Spleen (tissue), 11 donors: ENCODE data around the gene RLN2. TPM values are rescaled to one million over a fixed set of nuclear protein-coding genes. Genes with fewer than 3 reads are reported as not detected.
A peak's percentile ranks its signal among the peaks of the same experiment; 100 is the strongest.

Experiments used
- DNase-seq: peaks from one replicate; pipeline ENCODE4 v3.0.0-alpha.2; 2020
- H3K27ac ChIP-seq, 8 donors: fragments of 200-600 bp; sonication (generic) in 7 of 8; 1 replicate in 4 of 8; 2 replicates in 4 of 8; pipeline versions ENCODE4 v1.5.0 to v1.8.0; 2016 to 2021; ENCODE audit warnings: inconsistent platforms in 4 of 8, mild to moderate bottlenecking in 4 of 8, moderate library complexity in 1 of 8
- H3K27me3 ChIP-seq, 7 donors: fragments of 200-600 bp; sonication (generic) in 6 of 7; replicated peaks in 1 of 7; 1 replicate in 4 of 7; 2 replicates in 3 of 7; pipeline versions ENCODE4 v1.5.0 to v1.8.0; 2016 to 2021; ENCODE audit warnings: inconsistent platforms in 3 of 7, mild to moderate bottlenecking in 1 of 7
- H3K36me3 ChIP-seq, 6 donors: fragments of 200-600 bp; sonication (generic) in 5 of 6; 1 replicate in 4 of 6; 2 replicates in 2 of 6; pipeline versions ENCODE4 v1.5.0 to v1.8.0; 2016 to 2021; ENCODE audit warnings: inconsistent platforms in 2 of 6
- H3K4me1 ChIP-seq, 6 donors: fragments of 200-600 bp; sonication (generic) in 5 of 6; 1 replicate in 3 of 6; 2 replicates in 3 of 6; pipeline versions ENCODE4 v1.5.0 to v1.8.0; 2016 to 2021; ENCODE audit warnings: inconsistent platforms in 3 of 6
- H3K4me3 ChIP-seq, 8 donors: fragments of 200-600 bp; sonication (generic) in 7 of 8; 1 replicate in 4 of 8; 2 replicates in 4 of 8; pipeline versions ENCODE4 v1.5.0 to v1.8.0; 2016 to 2021; ENCODE audit warnings: inconsistent platforms in 4 of 8, mild to moderate bottlenecking in 4 of 8, moderate library complexity in 2 of 8
- H3K9me3 ChIP-seq, 8 donors: fragments of 200-600 bp; sonication (generic) in 7 of 8; 1 replicate in 4 of 8; 2 replicates in 4 of 8; pipeline versions ENCODE4 v1.5.0 to v1.8.0; 2016 to 2021; ENCODE audit warnings: inconsistent platforms in 4 of 8
- POLR2A ChIP-seq, 3 donors: fragments of 450-650 bp; IDR thresholded peaks; one replicate each; pipeline ENCODE4 v1.5.1; 2017; ENCODE audit warnings: antibody characterized with exemption in 3 of 3, mild to moderate bottlenecking in 1 of 3
- POLR2AphosphoS5 ChIP-seq, 3 donors: sonication (generic); formaldehyde crosslinking; IDR thresholded peaks; one replicate each; pipeline ENCODE4 v1.5.1; 2017; ENCODE audit warnings: antibody characterized with exemption in 3 of 3
- WGBS, 5 donors: extraction: QIAGEN DNeasy Blood & Tissue Kit in 3 of 5; methylation state at CpG; one replicate each; pipeline versions ENCODE4 v1.1.5 to v1.1.7; 2013 to 2018; 5-methylcytosine and 5-hydroxymethylcytosine counted together
- intact Hi-C: fragments of 100-400 bp; cut with DNase I; formaldehyde crosslinking; loops from one replicate; pipeline ENCODE4 v1.15.0; 2023; ENCODE audit warnings: low total_unique reads
- polyA plus RNA-seq, 3 donors: library from polyadenylated mRNA; stranded (reverse); fragments of 200-250 nt; gene quantifications; one replicate each; pipeline ENCODE4 v1.2.1, GENCODE V29; 2013
- small RNA-seq, 4 donors: library from RNA; depleted of rRNA; stranded (forward); fragments of <200 nt; gene quantifications; one replicate each; pipeline ENCODE3, GENCODE V24; 2016
- total RNA-seq, 7 donors: library from RNA; depleted of rRNA in 3 of 7; stranded (reverse); fragments of >200 nt in 3 of 7; fragmentation: NEBNext Ultra II Directional in 4 of 7; extraction: Animal tissue kit (Norgen Biotek cat#: 25700) in 4 of 7; gene quantifications; one replicate each; pipeline versions ENCODE4 v1.1.0 to v1.2.1, GENCODE V29; 2016 to 2021
- TF ChIP-seq, protein P1 (sequence below), 11 experiments: fragments of 200-600 bp in 7 of 11; fragments of 450-650 bp in 4 of 11; sonication (generic) in 4 of 11; IDR thresholded peaks in 8 of 11; conservative IDR thresholded peaks in 3 of 11; 1 replicate in 7 of 11; 2 replicates in 4 of 11; pipeline versions ENCODE4 v1.4.0 to v1.8.0; 2016 to 2021; ENCODE audit warnings: antibody characterized with exemption in 11 of 11, inconsistent platforms in 4 of 11, mild to moderate bottlenecking in 1 of 11
- donor health status: healthy with polysubstance abuse.
- donor health status: DM: no; HTN: no; CAD: no; lungs with moderate emphysema.
- donor health status: DM: no; HTN: no; CAD: no.
- donor health status: Bipolar disorder and iron deficiency.
- donor health status: healthy.
- donor health status: DM: no; HTN: no; CAD: no.
- donor health status: DM: yes; HTN: yes; CAD: no.

RLN2 gene
- total and polyA plus RNA-seq, 10 donors = 0.43 to 2.5 (median 1.0) TPM; not detected in 4

DNA sequence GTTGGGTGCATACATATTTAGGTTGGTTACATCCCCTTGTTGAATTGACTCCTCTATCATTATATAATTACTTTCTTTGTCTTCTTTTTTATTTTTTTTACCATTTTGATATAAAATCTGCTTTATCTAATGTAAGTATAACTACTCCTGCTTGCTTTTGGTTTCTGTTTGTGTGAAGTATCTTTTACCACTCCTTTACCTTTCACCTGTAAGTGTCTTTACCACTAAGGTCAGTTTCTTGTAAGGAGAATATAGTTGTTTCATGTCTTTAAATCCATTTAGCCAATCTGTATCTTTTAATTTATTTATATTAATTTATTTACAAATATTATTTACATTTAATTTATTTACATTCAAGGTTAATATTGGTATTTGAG lies 40.3 kb downstream of the RLN2 start:
- H3K27me3 ChIP-seq = no peaks in the 10 kb centered on the region
- peaks cover 0 to 5% (median 0%) of the 10 kb centered on the region in 6 donors for H3K4me1 ChIP-seq
- no peak for DNase-seq
- no peaks in the 10 kb centered on the region for H3K36me3 ChIP-seq
- H3K4me3 ChIP-seq = no peak overlapping the region
- intact Hi-C loops = no loop called here
- peaks cover 0 to 7% (median 2%) of the 10 kb centered on the region in 8 donors for H3K9me3 ChIP-seq
- TF ChIP-seq POLR2A (IDR thresholded peaks at IDR 0.05) = no peak
- TF ChIP-seq POLR2AphosphoS5 (IDR thresholded peaks at IDR 0.05) = no peak
- TF ChIP-seq, protein P1, sequence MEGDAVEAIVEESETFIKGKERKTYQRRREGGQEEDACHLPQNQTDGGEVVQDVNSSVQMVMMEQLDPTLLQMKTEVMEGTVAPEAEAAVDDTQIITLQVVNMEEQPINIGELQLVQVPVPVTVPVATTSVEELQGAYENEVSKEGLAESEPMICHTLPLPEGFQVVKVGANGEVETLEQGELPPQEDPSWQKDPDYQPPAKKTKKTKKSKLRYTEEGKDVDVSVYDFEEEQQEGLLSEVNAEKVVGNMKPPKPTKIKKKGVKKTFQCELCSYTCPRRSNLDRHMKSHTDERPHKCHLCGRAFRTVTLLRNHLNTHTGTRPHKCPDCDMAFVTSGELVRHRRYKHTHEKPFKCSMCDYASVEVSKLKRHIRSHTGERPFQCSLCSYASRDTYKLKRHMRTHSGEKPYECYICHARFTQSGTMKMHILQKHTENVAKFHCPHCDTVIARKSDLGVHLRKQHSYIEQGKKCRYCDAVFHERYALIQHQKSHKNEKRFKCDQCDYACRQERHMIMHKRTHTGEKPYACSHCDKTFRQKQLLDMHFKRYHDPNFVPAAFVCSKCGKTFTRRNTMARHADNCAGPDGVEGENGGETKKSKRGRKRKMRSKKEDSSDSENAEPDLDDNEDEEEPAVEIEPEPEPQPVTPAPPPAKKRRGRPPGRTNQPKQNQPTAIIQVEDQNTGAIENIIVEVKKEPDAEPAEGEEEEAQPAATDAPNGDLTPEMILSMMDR (IDR thresholded peaks at IDR 0.05 in 8 of 11, conservative IDR thresholded peaks at IDR 0.05 in 3 of 11) = no peak
- H3K27ac ChIP-seq = no peak overlapping the region

DNA sequence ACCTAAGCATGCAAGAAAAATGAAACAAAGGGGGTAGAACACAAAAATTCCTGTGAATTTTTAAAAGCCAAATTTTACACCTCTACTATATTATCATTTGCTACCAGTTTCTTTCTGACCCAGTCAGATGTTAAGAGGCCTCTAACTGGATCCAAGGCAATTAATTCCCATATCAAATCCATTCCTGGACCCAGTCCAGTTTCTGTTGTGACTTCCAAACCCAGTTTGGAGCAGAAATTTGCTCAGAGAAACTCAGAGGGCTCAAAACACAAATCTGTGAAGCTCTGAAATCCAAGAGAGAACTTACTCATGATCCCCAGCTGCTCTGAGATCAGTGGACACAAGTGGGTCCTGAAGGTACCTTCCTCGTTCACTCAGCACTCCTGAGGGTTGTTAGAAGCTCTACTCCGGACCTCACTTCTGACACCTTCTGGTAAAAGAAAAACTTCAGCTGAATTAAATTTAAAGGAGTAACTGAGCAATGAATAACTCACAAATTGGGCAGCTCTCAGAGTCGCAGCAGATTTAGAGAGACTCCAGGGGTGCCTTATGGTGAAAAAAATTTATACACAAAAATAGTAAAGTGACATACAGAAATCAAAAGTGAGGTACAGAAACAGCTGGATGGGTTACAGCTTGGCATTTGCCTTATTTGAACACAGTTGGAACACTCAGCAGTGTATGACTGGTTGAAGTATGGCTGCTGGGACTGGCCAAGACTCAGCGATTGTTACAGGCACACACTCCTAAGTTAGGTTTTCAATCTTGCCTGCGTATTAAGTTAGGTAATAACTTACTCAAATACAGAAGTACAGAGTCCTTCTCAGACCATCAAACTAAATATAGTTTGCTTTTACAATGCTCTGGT lies 40.9 kb downstream of the RLN2 start:
- peaks cover 0 to 10% (median 2%) of the 10 kb centered on the region in 8 donors for H3K9me3 ChIP-seq
- 47 to 59% (median 53%) methylated on average over 5 of the region's 5 CpGs for WGBS, 5 donors
- DNase-seq = no peak
- no peaks in the 10 kb centered on the region for H3K36me3 ChIP-seq
- intact Hi-C loops = no loop called here
- TF ChIP-seq, protein P1 (IDR thresholded peaks at IDR 0.05 in 8 of 11, conservative IDR thresholded peaks at IDR 0.05 in 3 of 11) = peak in 1 of 11 experiments; percentile 13
- no peak for TF ChIP-seq POLR2AphosphoS5 (IDR thresholded peaks at IDR 0.05)
- TF ChIP-seq POLR2A (IDR thresholded peaks at IDR 0.05) = no peak
- H3K4me1 ChIP-seq = no peaks in the 10 kb centered on the region
- no peaks in the 10 kb centered on the region for H3K27me3 ChIP-seq
- no peak overlapping the region for H3K4me3 ChIP-seq
- H3K27ac ChIP-seq = no peak overlapping the region

Small RNAs within 50 kb of the gene (small RNA-seq; reads per million reads assigned to genes)
- gene HMGN2P31 = 0 reads per million in 4 donors

Other genes starting within 250 kb of the RLN2 start
- gene INSL6, start 119.1 kb downstream of the RLN2 start, total RNA-seq = not detected
- not detected for gene INSL6, start 119.1 kb downstream of the RLN2 start, polyA plus RNA-seq
- not detected for gene INSL4, start 73.3 kb downstream of the RLN2 start, total RNA-seq
- not detected for gene INSL4, start 73.3 kb downstream of the RLN2 start, polyA plus RNA-seq
- 1 to 10 TPM in 1 of 7 donors, under 1 TPM in 2, not detected in 4; 0.52 to 1.1 (median 0.60) TPM for gene RLN1, start 35.2 kb upstream of the RLN2 start, total RNA-seq
- under 1 TPM in 2 of 3 donors, not detected in 1; 0.30 to 0.39 TPM for gene RLN1, start 35.2 kb upstream of the RLN2 start, polyA plus RNA-seq
- 10 to 100 TPM; 12.8 to 20.7 (median 17.5) TPM for gene PLGRKT, start 133.2 kb upstream of the RLN2 start, total RNA-seq
- gene PLGRKT, start 133.2 kb upstream of the RLN2 start, polyA plus RNA-seq = 10 to 100 TPM; 15.5 to 27.9 (median 21.3) TPM
- 10 to 100 TPM; 24.2 to 34.8 (median 28.1) TPM for gene CD274, start 145.8 kb upstream of the RLN2 start, total RNA-seq
- gene CD274, start 145.8 kb upstream of the RLN2 start, polyA plus RNA-seq = 1 to 10 TPM; 1.8 to 6.1 (median 1.9) TPM
- gene PDCD1LG2, start 205.8 kb upstream of the RLN2 start, total RNA-seq = 10 to 100 TPM; 12.0 to 29.3 (median 21.4) TPM
- 1 to 10 TPM; 2.0 to 3.0 (median 2.6) TPM for gene PDCD1LG2, start 205.8 kb upstream of the RLN2 start, polyA plus RNA-seq